Prostate gland (tissue), 2 donors: ENCODE data around the gene FBXO9. TPM values are rescaled to one million over a fixed set of nuclear protein-coding genes. Genes with fewer than 3 reads are reported as not detected.

ENCODE experiments used
- DNase-seq: peaks from one replicate; pipeline ENCODE4 v3.0.0-alpha.2; 2019; ENCODE audit warnings: low spot score
- H3K27ac ChIP-seq, 2 donors: fragments of 200-600 bp; sonication (generic); 2 replicates each; pipeline ENCODE4 v1.5.1; 2017 to 2019
- H3K27me3 ChIP-seq: fragments of 200-600 bp; sonication (generic); replicated peaks from 2 replicates; pipeline ENCODE4 v1.5.1; 2019; ENCODE audit not compliant: insufficient read depth
- H3K36me3 ChIP-seq, 2 donors: fragments of 200-600 bp; sonication (generic); 1 replicate in 1 of 2; 2 replicates in 1 of 2; pipeline versions ENCODE4 v1.5.1 to v1.8.1; 2017 to 2019
- H3K4me1 ChIP-seq: fragments of 200-600 bp; sonication (generic); replicated peaks from 2 replicates; pipeline ENCODE4 v1.5.1; 2019
- H3K4me3 ChIP-seq, 2 donors: fragments of 200-600 bp; sonication (generic); 2 replicates each; pipeline ENCODE4 v1.5.1; 2017 to 2019
- H3K9me3 ChIP-seq: fragments of 200-600 bp; sonication (generic); 2 replicates; pipeline ENCODE4 v1.5.1; 2017
- CTCF ChIP-seq, 4 experiments: fragments of 200-600 bp in 2 of 4; fragments of 450-650 bp in 2 of 4; sonication (generic) in 2 of 4; IDR thresholded peaks; 1 replicate in 3 of 4; 2 replicates in 1 of 4; pipeline ENCODE4 v1.5.1; 2016 to 2019; ENCODE audit warnings: antibody characterized with exemption in 4 of 4, mild to moderate bottlenecking in 2 of 4, moderate library complexity in 2 of 4
- POLR2A ChIP-seq: fragments of 450-650 bp; IDR thresholded peaks from one replicate; pipeline ENCODE4 v1.6.1; 2016; ENCODE audit warnings: antibody characterized with exemption, mild to moderate bottlenecking
- POLR2AphosphoS5 ChIP-seq: sonication (generic); formaldehyde crosslinking; IDR thresholded peaks from one replicate; pipeline ENCODE4 v1.6.1; 2017; ENCODE audit warnings: antibody characterized with exemption
- WGBS: methylation state at CpG from one replicate; pipeline ENCODE4 v1.1.5; 2018; 5-methylcytosine and 5-hydroxymethylcytosine counted together
- intact Hi-C: fragments of 100-400 bp; cut with DNase I; formaldehyde crosslinking; loops from one replicate; pipeline ENCODE4 v1.14.2; 2022
- total RNA-seq, 2 donors: library from RNA; depleted of rRNA; stranded (reverse); fragments of >200 nt; gene quantifications; one replicate each; pipeline ENCODE4 v1.1.0, GENCODE V29; 2016

FBXO9 gene
- total RNA-seq = 10 to 100 TPM; 55.6 to 89.2 TPM

- peak; percentile 55 for DNase-seq
- under 1% methylated on average over 75 of the region's 78 CpGs for WGBS
- peak within 1 kb of the TSS; percentile 93 to 94 for H3K27ac ChIP-seq
- H3K4me1 ChIP-seq = peaks cover 9% of the 10 kb centered on the region
- peak within 1 kb of the TSS; percentile 90 to 93 for H3K4me3 ChIP-seq
- intact Hi-C loops = no loop called here
- H3K9me3 ChIP-seq = no peaks in the 10 kb centered on the region
- H3K27me3 ChIP-seq = no peaks in the 10 kb centered on the region
- TF ChIP-seq POLR2A (peak; percentile 62), CTCF (IDR thresholded peaks at IDR 0.05) (no peak)
- no peaks in the 10 kb centered on the region for H3K36me3 ChIP-seq
Observed at GRCh38 chr6:53065266-53066076, at the start of gene FBXO9. Gene FBXO9, plus strand, starts transcription at chr6:53065404. Its CDS starts 386 bp downstream, at chr6:53065790.

- H3K36me3 ChIP-seq = peaks cover 0 to 3% of the 10 kb centered on the region in 2 donors
- DNase-seq = no peak
Observed at GRCh38 chr6:53015486-53015885, 49.7 kb upstream of the FBXO9 start.

DNA sequence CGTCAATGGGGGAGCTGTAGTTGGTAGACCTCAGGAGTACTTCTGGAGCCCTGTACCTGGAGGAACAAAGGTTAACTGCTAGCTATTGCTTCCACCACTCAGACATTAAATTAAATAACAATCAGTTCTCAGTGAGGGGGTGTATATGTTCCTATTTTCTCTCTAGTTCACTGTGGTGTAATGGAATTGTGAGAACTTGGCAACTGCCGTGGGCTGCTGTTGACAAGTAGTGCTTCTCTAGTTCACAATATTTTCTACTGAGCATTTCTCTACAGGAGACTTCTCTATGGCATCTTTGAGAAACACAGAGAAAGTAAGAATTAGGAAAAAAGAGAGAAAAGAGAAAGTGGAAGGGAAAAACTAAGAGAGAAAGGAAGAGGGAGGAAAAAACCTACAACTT is 46.8 kb upstream of the FBXO9 start:
- intact Hi-C loops = no loop called here
- H3K9me3 ChIP-seq = no peaks in the 10 kb centered on the region
- H3K27ac ChIP-seq = no peak overlapping the region
- no peak for DNase-seq
- H3K27me3 ChIP-seq = no peaks in the 10 kb centered on the region
- no peak overlapping the region for H3K4me3 ChIP-seq
- no peaks in the 10 kb centered on the region for H3K4me1 ChIP-seq
- H3K36me3 ChIP-seq = no peaks in the 10 kb centered on the region
- TF ChIP-seq POLR2A = no peak
- TF ChIP-seq POLR2AphosphoS5 = no peak
- no peak for TF ChIP-seq CTCF (IDR thresholded peaks at IDR 0.05)
- WGBS = 94% methylated on average over 2 of the region's 2 CpGs

More at GRCh38 chr6:53015486-53015885, 49.7 kb upstream of the FBXO9 start:
- H3K27ac ChIP-seq = no peak overlapping the region
- H3K4me3 ChIP-seq = no peak overlapping the region
- TF ChIP-seq POLR2A (no peak), POLR2AphosphoS5 (no peak), CTCF (IDR thresholded peaks at IDR 0.05) (no peak)
- intact Hi-C loops = no loop called here
- no peaks in the 10 kb centered on the region for H3K9me3 ChIP-seq
- WGBS = 98% methylated on average over 1 of the region's 1 CpG
- H3K27me3 ChIP-seq = no peaks in the 10 kb centered on the region
- no peaks in the 10 kb centered on the region for H3K4me1 ChIP-seq

GRCh38 chr6:53020005-53020744 is 45.0 kb upstream of the FBXO9 start:
- no peak overlapping the region for H3K4me3 ChIP-seq
- H3K27ac ChIP-seq = no peak overlapping the region
- no peak for TF ChIP-seq CTCF (IDR thresholded peaks at IDR 0.05)
- no peak for TF ChIP-seq POLR2A
- no peak for TF ChIP-seq POLR2AphosphoS5
- H3K36me3 ChIP-seq = no peaks in the 10 kb centered on the region
- H3K9me3 ChIP-seq = no peaks in the 10 kb centered on the region
- intact Hi-C loops = no loop called here
- DNase-seq = no peak
- 67% methylated on average over 3 of the region's 3 CpGs for WGBS
- H3K4me1 ChIP-seq = no peaks in the 10 kb centered on the region
- no peaks in the 10 kb centered on the region for H3K27me3 ChIP-seq
